CD4-positive, alpha-beta T cell treated with Interleukin-21 for 1 hour (primary cell): ENCODE data around the gene NEIL1.

Experiments
- DNase-seq: peaks from one replicate; pipeline ENCODE4 v3.0.0-alpha.2; 2020

The NEIL1 gene

DNA sequence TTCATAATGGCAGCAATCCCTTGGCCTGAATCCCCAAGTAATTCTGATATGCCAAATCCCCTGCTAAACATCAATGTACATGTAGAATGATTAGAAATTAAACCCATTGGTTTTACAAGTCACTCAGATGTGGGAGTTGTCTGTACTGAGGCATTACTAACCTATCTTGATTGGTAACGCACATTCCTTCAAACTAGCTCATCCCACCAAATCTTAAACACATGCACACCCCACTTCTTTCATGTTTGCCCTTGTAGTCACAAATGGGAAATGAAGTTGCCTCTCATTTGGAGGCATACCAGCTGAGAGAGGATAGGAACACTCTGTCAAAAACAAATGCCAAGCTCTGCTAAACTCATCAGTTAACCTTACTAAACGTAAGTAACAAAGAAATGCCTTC lies 50.7 kb downstream of the NEIL1 start:
- DNase-seq = no peak

DNA sequence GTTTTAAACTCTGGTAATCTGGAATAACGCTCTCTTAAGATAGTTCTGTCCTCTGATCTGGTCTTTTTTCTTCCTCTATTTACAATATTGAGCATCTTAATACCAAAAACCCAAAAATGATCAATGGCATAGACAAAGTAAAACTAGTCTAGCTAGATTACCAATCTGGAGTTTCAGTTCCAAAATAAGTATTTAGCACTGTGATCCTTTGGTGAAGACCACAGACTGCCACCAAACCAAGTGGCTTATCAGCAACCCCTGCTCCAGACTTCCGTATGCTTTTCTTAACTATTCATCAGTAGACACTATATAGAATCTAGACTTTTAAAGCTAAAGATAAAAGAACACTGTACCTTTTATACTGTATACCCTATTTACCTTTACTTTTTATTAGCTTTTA lies 57.1 kb downstream of the NEIL1 start:
- DNase-seq = no peak
